HG03571 (cell line): ENCODE results near the gene OR2C1.
A peak's percentile ranks its signal among the peaks of the same experiment; 100 is the strongest.

Source experiments
- ATAC-seq: cut with Tn5 transposase; IDR thresholded peaks from one replicate; pipeline ENCODE4 v1.9.1; 2021; ENCODE audit not compliant: unreplicated experiment

OR2C1 gene

GRCh38 chr16:3389663-3390338 is 34.1 kb downstream of the OR2C1 start:
- no peak for ATAC-seq

GRCh38 chr16:3400446-3400778 is 44.7 kb downstream of the OR2C1 start:
- ATAC-seq = no peak

- ATAC-seq = peak; percentile 95
Observed at GRCh38 chr16:3400779-3401688, 45.3 kb downstream of the OR2C1 start, which contains the start of the genes ZNF174 and ZSCAN32. ZNF174 (plus strand) TSS chr16:3401215; CDS start chr16:3402005, 790 bp downstream. ZSCAN32 (minus strand) TSS chr16:3401004; CDS start chr16:3397557, 3,447 bp downstream.

GRCh38 chr16:3401719-3402397 is 46.2 kb downstream of the OR2C1 start:
- ATAC-seq = no peak
